HG03025 (cell line): ENCODE results near the gene BEST1.
"Not testable (repeated sequence)": the region's sequence is repeated elsewhere in the genome, so short reads cannot be mapped to it uniquely, and the experiment has no call there.

Experiments used
- ATAC-seq: cut with Tn5 transposase; IDR thresholded peaks from one replicate; pipeline ENCODE4 v1.9.1; 2021; ENCODE audit warnings: mild to moderate bottlenecking, moderate library complexity; ENCODE audit not compliant: unreplicated experiment, low FRiP score

Gene BEST1

GRCh38 chr11:61974766-61975631 lies 24.8 kb downstream of the BEST1 start:
- ATAC-seq, result no peak

GRCh38 chr11:61975638-61976419 lies 25.7 kb downstream of the BEST1 start:
- ATAC-seq, result no peak

GRCh38 chr11:61976420-61976800 lies 26.3 kb downstream of the BEST1 start:
- ATAC-seq, result no peak

GRCh38 chr11:61976813-61977475 lies 26.8 kb downstream of the BEST1 start:
- no peak for ATAC-seq

- ATAC-seq, result no peak
These were observed 28.8 kb downstream of the BEST1 start for GRCh38 chr11:61978703-61979661.

- ATAC-seq, result no peak
These were observed 30.8 kb downstream of the BEST1 start for GRCh38 chr11:61980783-61981541.

- ATAC-seq, result no peak
These were observed 33.3 kb downstream of the BEST1 start for GRCh38 chr11:61983419-61983818.

- ATAC-seq, result no peak
These were observed 35.7 kb downstream of the BEST1 start for GRCh38 chr11:61985869-61986268.

GRCh38 chr11:61994981-61995380 lies 44.8 kb downstream of the BEST1 start:
- no peak for ATAC-seq

- ATAC-seq, result no peak
These were observed 46.8 kb downstream of the BEST1 start for GRCh38 chr11:61996933-61997332.

GRCh38 chr11:61999141-61999975 lies 49.2 kb downstream of the BEST1 start:
- ATAC-seq, result no peak

GRCh38 chr11:62000539-62001446 lies 50.6 kb downstream of the BEST1 start:
- no peak for ATAC-seq

GRCh38 chr11:62001450-62002191 lies 51.5 kb downstream of the BEST1 start:
- no peak for ATAC-seq

GRCh38 chr11:62002283-62002682 lies 52.1 kb downstream of the BEST1 start:
- not testable (repeated sequence) for ATAC-seq

GRCh38 chr11:62004473-62004872 lies 54.3 kb downstream of the BEST1 start:
- no peak for ATAC-seq

GRCh38 chr11:62008193-62008592 lies 58.0 kb downstream of the BEST1 start:
- ATAC-seq, result no peak
